ENCODE data around the gene TEKT5.

TEKT5 gene

GRCh38 chr16:10681310-10682308 lies 13.1 kb downstream of the TEKT5 start:
- no peak for TF ChIP-seq CTCF (IDR thresholded peaks at IDR 0.05)

- no peak for TF ChIP-seq CTCF (IDR thresholded peaks at IDR 0.05)
Observed at GRCh38 chr16:10679921-10680320, 14.8 kb downstream of the TEKT5 start.

GRCh38 chr16:10678655-10679054 lies 16.1 kb downstream of the TEKT5 start:
- TF ChIP-seq CTCF (IDR thresholded peaks at IDR 0.05): no peak

GRCh38 chr16:10676284-10676683 lies 18.4 kb downstream of the TEKT5 start:
- no peak for TF ChIP-seq CTCF (IDR thresholded peaks at IDR 0.05)

GRCh38 chr16:10675861-10676260 lies 18.9 kb downstream of the TEKT5 start:
- TF ChIP-seq CTCF (IDR thresholded peaks at IDR 0.05): no peak

GRCh38 chr16:10675216-10675615 lies 19.5 kb downstream of the TEKT5 start:
- no peak for TF ChIP-seq CTCF (IDR thresholded peaks at IDR 0.05)

- TF ChIP-seq CTCF (IDR thresholded peaks at IDR 0.05): no peak
Observed at GRCh38 chr16:10671729-10672128, 23.0 kb downstream of the TEKT5 start.
